Measurements from ENCODE around the gene NFYC. TPM values are rescaled to one million over a fixed set of nuclear protein-coding genes. Genes with fewer than 3 reads are reported as not detected.

Gene NFYC
- total RNA-seq, 1 donor from 2014 or later = 51.1 TPM

- FAIRE-seq (no peak), DNase-seq (ENCODE audit: low read depth) (no peak)
- H3K36me3 Mint-ChIP-seq (ENCODE audit: low read depth, unreplicated experiment) = no peaks in the 10 kb centered on the region
- Histone ChIP-seq H3K9me3 (ENCODE audit: insufficient read depth, low read depth, low read length) (no peaks in the 10 kb centered on the region), H3K79me2 (ENCODE audit: insufficient read depth, low read length) (no peaks in the 10 kb centered on the region), H3K4me1 (ENCODE audit: insufficient read depth, low read length) (no peaks in the 10 kb centered on the region), H2AFZ (ENCODE audit: low read depth, low read length) (no peak overlapping the region), H3K4me3 (ENCODE audit: insufficient read depth, low read depth, low read length) (no peak overlapping the region), H3K9ac (ENCODE audit: low read length) (no peak overlapping the region), H3K4me2 (ENCODE audit: low read length) (no peak overlapping the region), H4K20me1 (ENCODE audit: insufficient read depth, low read length) (no peaks in the 10 kb centered on the region), H3K36me3 (ENCODE audit: insufficient read depth, low read length) (no peaks in the 10 kb centered on the region), H3K27me3 (ENCODE audit: insufficient read depth, low read length) (peaks cover 3% of the 10 kb centered on the region), H3K27ac (ENCODE audit: low read depth, low read length) (no peak overlapping the region)
- H3K27ac Mint-ChIP-seq (ENCODE audit: unreplicated experiment) = no peak overlapping the region
- no peak overlapping the region for H3K4me3 Mint-ChIP-seq (ENCODE audit: unreplicated experiment)
- TF ChIP-seq EZH2 (IDR thresholded peaks at IDR 0.05; ENCODE audit: insufficient read depth, low read length) (no peak), CTCF (IDR thresholded peaks at IDR 0.05; ENCODE audit: insufficient read depth, low read depth, low read length) (no peak)
- H3K4me1 Mint-ChIP-seq (ENCODE audit: low read depth, unreplicated experiment) = peaks cover 3% of the 10 kb centered on the region
- H3K9me3 Mint-ChIP-seq (ENCODE audit: unreplicated experiment) = peaks cover 4% of the 10 kb centered on the region
- peaks cover 64% of the 10 kb centered on the region for H3K27me3 Mint-ChIP-seq (ENCODE audit: low read depth, unreplicated experiment)
Observed at GRCh38 chr1:40795811-40796586, 104.5 kb downstream of the NFYC start.

GRCh38 chr1:40796939-40797667, 105.6 kb downstream of the NFYC start:
- Histone ChIP-seq H3K79me2 (ENCODE audit: insufficient read depth, low read length) (no peaks in the 10 kb centered on the region), H3K27ac (ENCODE audit: low read depth, low read length) (no peak overlapping the region), H3K9ac (ENCODE audit: low read length) (no peak overlapping the region), H3K9me3 (ENCODE audit: insufficient read depth, low read depth, low read length) (no peaks in the 10 kb centered on the region), H3K27me3 (ENCODE audit: insufficient read depth, low read length) (no peaks in the 10 kb centered on the region), H4K20me1 (ENCODE audit: insufficient read depth, low read length) (no peaks in the 10 kb centered on the region), H3K36me3 (ENCODE audit: insufficient read depth, low read length) (no peaks in the 10 kb centered on the region), H3K4me1 (ENCODE audit: insufficient read depth, low read length) (peaks cover 6% of the 10 kb centered on the region), H3K4me2 (ENCODE audit: low read length) (no peak overlapping the region), H2AFZ (ENCODE audit: low read depth, low read length) (peak overlapping the region; percentile 0), H3K4me3 (ENCODE audit: insufficient read depth, low read depth, low read length) (no peak overlapping the region)
- TF ChIP-seq EZH2 (IDR thresholded peaks at IDR 0.05; ENCODE audit: insufficient read depth, low read length) (no peak), CTCF (IDR thresholded peaks at IDR 0.05; ENCODE audit: insufficient read depth, low read depth, low read length) (no peak)
- H3K27me3 Mint-ChIP-seq (ENCODE audit: low read depth, unreplicated experiment) = peaks cover 68% of the 10 kb centered on the region
- H3K4me3 Mint-ChIP-seq (ENCODE audit: unreplicated experiment) = no peak overlapping the region
- DNase-seq (ENCODE audit: low read depth) = no peak
- H3K9me3 Mint-ChIP-seq (ENCODE audit: unreplicated experiment) = peaks cover 4% of the 10 kb centered on the region
- H3K4me1 Mint-ChIP-seq (ENCODE audit: low read depth, unreplicated experiment) = peaks cover 3% of the 10 kb centered on the region
- peak overlapping the region; percentile 51 for H3K27ac Mint-ChIP-seq (ENCODE audit: unreplicated experiment)
- no peak for FAIRE-seq
- H3K36me3 Mint-ChIP-seq (ENCODE audit: low read depth, unreplicated experiment) = no peaks in the 10 kb centered on the region

- no peak overlapping the region for H3K4me3 Mint-ChIP-seq (ENCODE audit: unreplicated experiment)
- TF ChIP-seq EZH2 (IDR thresholded peaks at IDR 0.05; ENCODE audit: insufficient read depth, low read length) (no peak), CTCF (IDR thresholded peaks at IDR 0.05; ENCODE audit: insufficient read depth, low read depth, low read length) (no peak)
- no peak overlapping the region for H3K27ac ChIP-seq (ENCODE audit: low read depth, low read length)
- H3K9me3 ChIP-seq (ENCODE audit: insufficient read depth, low read depth, low read length) = no peaks in the 10 kb centered on the region
- H3K4me3 ChIP-seq (ENCODE audit: insufficient read depth, low read depth, low read length) = no peak overlapping the region
- H3K9ac ChIP-seq (ENCODE audit: low read length) = no peak overlapping the region
- no peaks in the 10 kb centered on the region for H3K79me2 ChIP-seq (ENCODE audit: insufficient read depth, low read length)
- H3K36me3 ChIP-seq (ENCODE audit: insufficient read depth, low read length) = no peaks in the 10 kb centered on the region
- no peak overlapping the region for H3K4me2 ChIP-seq (ENCODE audit: low read length)
- H3K4me1 ChIP-seq (ENCODE audit: insufficient read depth, low read length) = peaks cover 7% of the 10 kb centered on the region
- peaks cover 4% of the 10 kb centered on the region for H3K9me3 Mint-ChIP-seq (ENCODE audit: unreplicated experiment)
- H2AFZ ChIP-seq (ENCODE audit: low read depth, low read length) = peak overlapping the region; percentile 0
- FAIRE-seq = no peak
- H4K20me1 ChIP-seq (ENCODE audit: insufficient read depth, low read length) = no peaks in the 10 kb centered on the region
- peaks cover 3% of the 10 kb centered on the region for H3K4me1 Mint-ChIP-seq (ENCODE audit: low read depth, unreplicated experiment)
- H3K27me3 Mint-ChIP-seq (ENCODE audit: low read depth, unreplicated experiment) = peaks cover 65% of the 10 kb centered on the region
- no peak overlapping the region for H3K27ac Mint-ChIP-seq (ENCODE audit: unreplicated experiment)
- DNase-seq (ENCODE audit: low read depth) = no peak
- H3K36me3 Mint-ChIP-seq (ENCODE audit: low read depth, unreplicated experiment) = no peaks in the 10 kb centered on the region
- no peaks in the 10 kb centered on the region for H3K27me3 ChIP-seq (ENCODE audit: insufficient read depth, low read length)
Observed at GRCh38 chr1:40797668-40798010, 106.1 kb downstream of the NFYC start.

Measured in astrocyte (in vitro differentiated cells and primary cell).